ENCODE measurements around the gene ZNF398.

The ZNF398 gene, protein sequence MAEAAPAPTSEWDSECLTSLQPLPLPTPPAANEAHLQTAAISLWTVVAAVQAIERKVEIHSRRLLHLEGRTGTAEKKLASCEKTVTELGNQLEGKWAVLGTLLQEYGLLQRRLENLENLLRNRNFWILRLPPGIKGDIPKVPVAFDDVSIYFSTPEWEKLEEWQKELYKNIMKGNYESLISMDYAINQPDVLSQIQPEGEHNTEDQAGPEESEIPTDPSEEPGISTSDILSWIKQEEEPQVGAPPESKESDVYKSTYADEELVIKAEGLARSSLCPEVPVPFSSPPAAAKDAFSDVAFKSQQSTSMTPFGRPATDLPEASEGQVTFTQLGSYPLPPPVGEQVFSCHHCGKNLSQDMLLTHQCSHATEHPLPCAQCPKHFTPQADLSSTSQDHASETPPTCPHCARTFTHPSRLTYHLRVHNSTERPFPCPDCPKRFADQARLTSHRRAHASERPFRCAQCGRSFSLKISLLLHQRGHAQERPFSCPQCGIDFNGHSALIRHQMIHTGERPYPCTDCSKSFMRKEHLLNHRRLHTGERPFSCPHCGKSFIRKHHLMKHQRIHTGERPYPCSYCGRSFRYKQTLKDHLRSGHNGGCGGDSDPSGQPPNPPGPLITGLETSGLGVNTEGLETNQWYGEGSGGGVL

GRCh38 chr7:149147072-149147751, at the start of gene ZNF398:
TSS of gene ZNF398 (plus strand) at chr7:149147453. CDS start at chr7:149147743, 290 bp downstream.
- H3K4me3 ChIP-seq (ENCODE audit: low read depth in 1 of 5, low read length in 5 of 5), result peak within 1 kb of the TSS; percentile 80 to 99 (median 93)
- peak within 1 kb of the TSS; percentile 81 to 91 (median 86) for H3K9ac ChIP-seq (ENCODE audit: low read length in 5 of 5)
- H3K27ac ChIP-seq (ENCODE audit: low read depth, low read length), result peak within 1 kb of the TSS; percentile 84
- H3K27me3 ChIP-seq (ENCODE audit: control insufficient read depth in 5 of 5, insufficient read depth in 4 of 5, low read length in 5 of 5), result no peaks in the 10 kb centered on the region
- no peaks in the 10 kb centered on the region for H3K9me3 ChIP-seq (ENCODE audit: control insufficient read depth in 5 of 5, low read length in 5 of 5)
- peaks cover 2 to 24% (median 19%) of the 10 kb centered on the region in 5 donors for H3K4me1 ChIP-seq (ENCODE audit: control insufficient read depth in 5 of 5, insufficient read depth in 5 of 5, low read length in 5 of 5)
- H3K36me3 ChIP-seq (ENCODE audit: control insufficient read depth in 5 of 5, insufficient read depth in 5 of 5, low read length in 5 of 5), result no peaks in the 10 kb centered on the region

GRCh38 chr7:149099058-149099457, 48.2 kb upstream of the ZNF398 start:
- H3K4me3 ChIP-seq (ENCODE audit: low read depth in 1 of 5, low read length in 5 of 5), result no peak overlapping the region
- no peak overlapping the region for H3K27ac ChIP-seq (ENCODE audit: low read depth, low read length)
- no peaks in the 10 kb centered on the region for H3K9me3 ChIP-seq (ENCODE audit: control insufficient read depth in 5 of 5, low read length in 5 of 5)
- no peaks in the 10 kb centered on the region for H3K27me3 ChIP-seq (ENCODE audit: control insufficient read depth in 5 of 5, insufficient read depth in 4 of 5, low read length in 5 of 5)
- H3K9ac ChIP-seq (ENCODE audit: low read length in 5 of 5), result no peak overlapping the region
- no peaks in the 10 kb centered on the region for H3K4me1 ChIP-seq (ENCODE audit: control insufficient read depth in 5 of 5, insufficient read depth in 5 of 5, low read length in 5 of 5)
- peaks cover 0 to 8% (median 5%) of the 10 kb centered on the region in 5 donors for H3K36me3 ChIP-seq (ENCODE audit: control insufficient read depth in 5 of 5, insufficient read depth in 5 of 5, low read length in 5 of 5)

GRCh38 chr7:149100821-149101220, 46.4 kb upstream of the ZNF398 start:
- no peaks in the 10 kb centered on the region for H3K4me1 ChIP-seq (ENCODE audit: control insufficient read depth in 5 of 5, insufficient read depth in 5 of 5, low read length in 5 of 5)
- no peaks in the 10 kb centered on the region for H3K9me3 ChIP-seq (ENCODE audit: control insufficient read depth in 5 of 5, low read length in 5 of 5)
- no peak overlapping the region for H3K4me3 ChIP-seq (ENCODE audit: low read depth in 1 of 5, low read length in 5 of 5)
- H3K36me3 ChIP-seq (ENCODE audit: control insufficient read depth in 5 of 5, insufficient read depth in 5 of 5, low read length in 5 of 5), result peaks cover 0 to 13% (median 11%) of the 10 kb centered on the region in 5 donors
- H3K27ac ChIP-seq (ENCODE audit: low read depth, low read length), result no peak overlapping the region
- H3K9ac ChIP-seq (ENCODE audit: low read length in 5 of 5), result no peak overlapping the region
- H3K27me3 ChIP-seq (ENCODE audit: control insufficient read depth in 5 of 5, insufficient read depth in 4 of 5, low read length in 5 of 5), result no peaks in the 10 kb centered on the region

GRCh38 chr7:149102666-149103065, 44.6 kb upstream of the ZNF398 start:
- no peak overlapping the region for H3K9ac ChIP-seq (ENCODE audit: low read length in 5 of 5)
- peaks cover 0 to 13% (median 11%) of the 10 kb centered on the region in 5 donors for H3K36me3 ChIP-seq (ENCODE audit: control insufficient read depth in 5 of 5, insufficient read depth in 5 of 5, low read length in 5 of 5)
- H3K4me1 ChIP-seq (ENCODE audit: control insufficient read depth in 5 of 5, insufficient read depth in 5 of 5, low read length in 5 of 5), result no peaks in the 10 kb centered on the region
- no peak overlapping the region for H3K27ac ChIP-seq (ENCODE audit: low read depth, low read length)
- H3K9me3 ChIP-seq (ENCODE audit: control insufficient read depth in 5 of 5, low read length in 5 of 5), result no peaks in the 10 kb centered on the region
- H3K27me3 ChIP-seq (ENCODE audit: control insufficient read depth in 5 of 5, insufficient read depth in 4 of 5, low read length in 5 of 5), result no peaks in the 10 kb centered on the region
- no peak overlapping the region for H3K4me3 ChIP-seq (ENCODE audit: low read depth in 1 of 5, low read length in 5 of 5)

DNA sequence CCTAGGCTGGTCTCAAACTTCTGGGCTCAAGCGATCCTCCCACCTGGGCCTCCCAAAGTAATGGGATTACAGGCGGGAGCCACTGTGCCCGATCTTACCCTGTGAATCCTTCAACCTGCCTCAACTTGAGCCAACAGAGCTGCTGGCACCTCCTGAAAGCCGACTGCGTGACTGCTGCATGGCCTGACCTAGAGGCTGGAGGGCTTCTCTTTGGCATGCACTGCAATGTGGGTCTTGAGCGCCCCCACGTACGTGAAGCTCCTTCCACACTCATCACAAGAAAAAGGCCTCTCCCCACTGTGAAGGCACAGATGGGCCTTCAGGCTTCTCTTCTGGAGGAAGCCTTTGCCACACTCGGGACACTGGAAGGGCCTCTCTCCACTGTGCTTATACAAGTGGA, 43.8 kb upstream of the ZNF398 start:
- Histone ChIP-seq H3K27ac (ENCODE audit: low read depth, low read length) (no peak overlapping the region), H3K36me3 (ENCODE audit: control insufficient read depth in 5 of 5, insufficient read depth in 5 of 5, low read length in 5 of 5) (peaks cover 0 to 13% (median 11%) of the 10 kb centered on the region in 5 donors), H3K27me3 (ENCODE audit: control insufficient read depth in 5 of 5, insufficient read depth in 4 of 5, low read length in 5 of 5) (no peaks in the 10 kb centered on the region), H3K9me3 (ENCODE audit: control insufficient read depth in 5 of 5, low read length in 5 of 5) (no peaks in the 10 kb centered on the region), H3K9ac (ENCODE audit: low read length in 5 of 5) (no peak overlapping the region), H3K4me1 (ENCODE audit: control insufficient read depth in 5 of 5, insufficient read depth in 5 of 5, low read length in 5 of 5) (no peaks in the 10 kb centered on the region), H3K4me3 (ENCODE audit: low read depth in 1 of 5, low read length in 5 of 5) (no peak overlapping the region)

- no peak overlapping the region for H3K27ac ChIP-seq (ENCODE audit: low read depth, low read length)
- H3K27me3 ChIP-seq (ENCODE audit: control insufficient read depth in 5 of 5, insufficient read depth in 4 of 5, low read length in 5 of 5), result no peaks in the 10 kb centered on the region
- no peaks in the 10 kb centered on the region for H3K9me3 ChIP-seq (ENCODE audit: control insufficient read depth in 5 of 5, low read length in 5 of 5)
- no peak overlapping the region for H3K9ac ChIP-seq (ENCODE audit: low read length in 5 of 5)
- no peaks in the 10 kb centered on the region for H3K4me1 ChIP-seq (ENCODE audit: control insufficient read depth in 5 of 5, insufficient read depth in 5 of 5, low read length in 5 of 5)
- peaks cover 0 to 13% (median 11%) of the 10 kb centered on the region in 5 donors for H3K36me3 ChIP-seq (ENCODE audit: control insufficient read depth in 5 of 5, insufficient read depth in 5 of 5, low read length in 5 of 5)
- H3K4me3 ChIP-seq (ENCODE audit: low read depth in 1 of 5, low read length in 5 of 5), result no peak overlapping the region
Measured at GRCh38 chr7:149104214-149104613, 43.0 kb upstream of the ZNF398 start.

GRCh38 chr7:149104749-149105148, 42.5 kb upstream of the ZNF398 start:
- no peak overlapping the region for H3K27ac ChIP-seq (ENCODE audit: low read depth, low read length)
- H3K4me1 ChIP-seq (ENCODE audit: control insufficient read depth in 5 of 5, insufficient read depth in 5 of 5, low read length in 5 of 5), result no peaks in the 10 kb centered on the region
- H3K9me3 ChIP-seq (ENCODE audit: control insufficient read depth in 5 of 5, low read length in 5 of 5), result no peaks in the 10 kb centered on the region
- H3K9ac ChIP-seq (ENCODE audit: low read length in 5 of 5), result no peak overlapping the region
- no peak overlapping the region for H3K4me3 ChIP-seq (ENCODE audit: low read depth in 1 of 5, low read length in 5 of 5)
- H3K36me3 ChIP-seq (ENCODE audit: control insufficient read depth in 5 of 5, insufficient read depth in 5 of 5, low read length in 5 of 5), result peaks cover 0 to 13% (median 11%) of the 10 kb centered on the region in 5 donors
- no peaks in the 10 kb centered on the region for H3K27me3 ChIP-seq (ENCODE audit: control insufficient read depth in 5 of 5, insufficient read depth in 4 of 5, low read length in 5 of 5)

DNA sequence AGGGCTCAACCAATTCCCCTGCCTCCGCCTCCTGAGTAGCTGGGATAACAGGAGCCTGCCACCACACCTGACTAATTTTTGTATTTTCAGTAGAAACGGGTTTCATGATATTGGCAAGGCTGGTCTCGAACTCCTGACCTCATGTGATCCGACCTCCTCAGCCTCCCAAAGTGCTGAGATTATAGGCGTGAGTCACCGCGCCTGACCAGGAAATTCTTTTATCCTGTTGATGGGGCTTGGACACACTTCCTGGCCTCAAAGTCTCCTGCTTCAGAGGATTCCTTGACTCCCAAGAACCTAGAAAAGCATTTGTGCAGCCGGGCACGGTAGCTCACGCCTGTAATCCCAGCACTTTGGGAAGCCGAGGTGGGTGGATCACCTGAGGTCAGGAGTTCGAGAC, 37.3 kb upstream of the ZNF398 start:
- H3K27me3 ChIP-seq (ENCODE audit: control insufficient read depth in 5 of 5, insufficient read depth in 4 of 5, low read length in 5 of 5), result no peaks in the 10 kb centered on the region
- no peak overlapping the region for H3K9ac ChIP-seq (ENCODE audit: low read length in 5 of 5)
- no peak overlapping the region for H3K27ac ChIP-seq (ENCODE audit: low read depth, low read length)
- H3K4me3 ChIP-seq (ENCODE audit: low read depth in 1 of 5, low read length in 5 of 5), result no peak overlapping the region
- H3K4me1 ChIP-seq (ENCODE audit: control insufficient read depth in 5 of 5, insufficient read depth in 5 of 5, low read length in 5 of 5), result no peaks in the 10 kb centered on the region
- no peaks in the 10 kb centered on the region for H3K36me3 ChIP-seq (ENCODE audit: control insufficient read depth in 5 of 5, insufficient read depth in 5 of 5, low read length in 5 of 5)
- no peaks in the 10 kb centered on the region for H3K9me3 ChIP-seq (ENCODE audit: control insufficient read depth in 5 of 5, low read length in 5 of 5)

GRCh38 chr7:149125189-149125862, 21.9 kb upstream of the ZNF398 start:
- peak overlapping the region; percentile 91 for H3K27ac ChIP-seq (ENCODE audit: low read depth, low read length)
- peak overlapping the region; percentile 63 to 98 (median 98) for H3K9ac ChIP-seq (ENCODE audit: low read length in 5 of 5)
- peak overlapping the region; percentile 78 to 99 (median 97) for H3K4me3 ChIP-seq (ENCODE audit: low read depth in 1 of 5, low read length in 5 of 5)
- peaks cover 0 to 30% (median 21%) of the 10 kb centered on the region in 5 donors for H3K4me1 ChIP-seq (ENCODE audit: control insufficient read depth in 5 of 5, insufficient read depth in 5 of 5, low read length in 5 of 5)
- no peaks in the 10 kb centered on the region for H3K27me3 ChIP-seq (ENCODE audit: control insufficient read depth in 5 of 5, insufficient read depth in 4 of 5, low read length in 5 of 5)
- peaks cover 0 to 1% (median 0%) of the 10 kb centered on the region in 5 donors for H3K9me3 ChIP-seq (ENCODE audit: control insufficient read depth in 5 of 5, low read length in 5 of 5)
- H3K36me3 ChIP-seq (ENCODE audit: control insufficient read depth in 5 of 5, insufficient read depth in 5 of 5, low read length in 5 of 5), result no peaks in the 10 kb centered on the region

Measured in subcutaneous abdominal adipose tissue (tissue), 5 donors.